WTC11 (cell line): ENCODE data around the gene QKI. TPM values are rescaled to one million over a fixed set of nuclear protein-coding genes. Genes with fewer than 3 reads are reported as not detected.

ENCODE experiments used
- ATAC-seq: fragments of 200-7000 bp; cut with Tn5 transposase; 2 replicates; pipeline ENCODE4 v1.10.0; 2021; ENCODE audit warnings: mild to moderate bottlenecking, moderate library complexity
- CTCF ChIA-PET: fragments of 300-600 bp; sonication (Branson Sonifier 250); formaldehyde crosslinking; loops from one replicate; lab custom pipeline; 2021; ENCODE audit warnings: antibody characterized with exemption; lab: Charles Lee
- POLR2A ChIA-PET: fragments of 350-600 bp; sonication (Branson Sonifier 250); formaldehyde crosslinking; loops from one replicate; lab custom pipeline; 2021; ENCODE audit warnings: antibody characterized with exemption; lab: Charles Lee
- DNase-seq: peaks from one replicate; pipeline ENCODE4 v3.0.0; 2021; ENCODE audit warnings: low spot score
- H3K27ac Mint-ChIP-seq: 2 replicates; pipeline ENCODE4 v1.8.0; 2021; ENCODE audit warnings: mixed read lengths
- H3K27me3 Mint-ChIP-seq: 2 replicates; pipeline ENCODE4 v1.8.0; 2021; ENCODE audit warnings: low read depth, mild to moderate bottlenecking, moderate library complexity, mixed read lengths
- H3K36me3 Mint-ChIP-seq: 2 replicates; pipeline ENCODE4 v1.8.0; 2021; ENCODE audit warnings: mixed read lengths
- H3K4me1 Mint-ChIP-seq: 2 replicates; pipeline ENCODE4 v1.8.0; 2022; ENCODE audit warnings: mixed read lengths
- H3K4me3 Mint-ChIP-seq: 2 replicates; pipeline ENCODE4 v1.8.0; 2021; ENCODE audit warnings: mild to moderate bottlenecking, moderate library complexity, mixed read lengths
- H3K9me3 Mint-ChIP-seq: 2 replicates; pipeline ENCODE4 v1.8.0; 2021; ENCODE audit warnings: mixed read lengths
- CREM ChIP-seq: sonication (generic); formaldehyde crosslinking; IDR thresholded peaks from 2 replicates; pipeline ENCODE4 v1.8.1; 2022; ENCODE audit warnings: mild to moderate bottlenecking, missing genetic modification reagents, moderate library complexity
- GRHL2 ChIP-seq: fragments of 250-450 bp; sonication (Bioruptor Pico); IDR thresholded peaks from 2 replicates; pipeline ENCODE4 v1.8.0; 2022; ENCODE audit warnings: mild to moderate bottlenecking, moderate library complexity; ENCODE audit not compliant: insufficient replicate concordance, severe bottlenecking
- GTF2I ChIP-seq: fragments of 250-450 bp; sonication (Bioruptor Pico); conservative IDR thresholded peaks from 2 replicates; pipeline ENCODE4 v1.4.0; 2021; ENCODE audit warnings: mild to moderate bottlenecking
- NFATC4 ChIP-seq: fragments of 250-450 bp; sonication (Bioruptor Pico); IDR thresholded peaks from 2 replicates; pipeline ENCODE4 v1.9.0; 2021; ENCODE audit warnings: mild to moderate bottlenecking
- NR3C1 ChIP-seq: sonication (generic); formaldehyde crosslinking; conservative IDR thresholded peaks from 2 replicates; pipeline ENCODE4 v1.8.1; 2023; ENCODE audit warnings: low read depth, mild to moderate bottlenecking, missing genetic modification reagents
- PRRX2 ChIP-seq: fragments of 250-450 bp; sonication (Bioruptor Pico); IDR thresholded peaks from 2 replicates; pipeline ENCODE4 v1.8.0; 2021; ENCODE audit warnings: mild to moderate bottlenecking
- SP1 ChIP-seq: sonication (generic); formaldehyde crosslinking; conservative IDR thresholded peaks from 2 replicates; pipeline ENCODE4 v1.8.1; 2022; ENCODE audit warnings: missing genetic modification reagents
- TP53 ChIP-seq: sonication (generic); formaldehyde crosslinking; IDR thresholded peaks from 2 replicates; pipeline ENCODE4 v1.8.1; 2023; ENCODE audit warnings: mild to moderate bottlenecking, missing genetic modification reagents
- total RNA-seq: library from RNA; stranded (reverse); gene quantifications from 3 replicates; pipeline ENCODE4 v1.2.3, GENCODE V29; 2021
- TF ChIP-seq, protein P1 (sequence below): fragments of 200-600 bp; IDR thresholded peaks from 2 replicates; pipeline ENCODE4 v1.8.0; 2022; ENCODE audit warnings: antibody characterized with exemption
- TF ChIP-seq, protein P2 (sequence below): sonication (generic); formaldehyde crosslinking; IDR thresholded peaks from 2 replicates; pipeline ENCODE4 v1.8.1; 2022; ENCODE audit warnings: mild to moderate bottlenecking, missing genetic modification reagents, moderate library complexity, borderline replicate concordance
- TF ChIP-seq, protein P3 (sequence below): sonication (generic); formaldehyde crosslinking; IDR thresholded peaks from 2 replicates; pipeline ENCODE4 v1.8.0; 2023; ENCODE audit warnings: missing genetic modification reagents, mild to moderate bottlenecking, borderline replicate concordance
- TF ChIP-seq, protein P4 (sequence below): sonication (generic); formaldehyde crosslinking; IDR thresholded peaks from 2 replicates; pipeline ENCODE4 v1.8.0; 2023; ENCODE audit warnings: mild to moderate bottlenecking, missing genetic modification reagents
- TF ChIP-seq, protein P5 (sequence below): fragments of 250-450 bp; sonication (Bioruptor Pico); IDR thresholded peaks from 2 replicates; pipeline ENCODE4 v1.8.0; 2021; ENCODE audit warnings: mild to moderate bottlenecking
- TF ChIP-seq, protein P6 (sequence below): sonication (generic); formaldehyde crosslinking; IDR thresholded peaks from 2 replicates; pipeline ENCODE4 v1.8.0; 2022; ENCODE audit warnings: mild to moderate bottlenecking, missing genetic modification reagents
- TF ChIP-seq, protein P7 (sequence below): fragments of 250-450 bp; sonication (Bioruptor Pico); IDR thresholded peaks from 2 replicates; pipeline ENCODE4 v1.9.0; 2021; ENCODE audit warnings: moderate library complexity, mild to moderate bottlenecking, inconsistent platforms, borderline replicate concordance
- TF ChIP-seq, protein P8 (sequence below): sonication (generic); formaldehyde crosslinking; conservative IDR thresholded peaks from 2 replicates; pipeline ENCODE4 v1.8.1; 2023; ENCODE audit warnings: mild to moderate bottlenecking, low read depth, missing genetic modification reagents, moderate library complexity
- TF ChIP-seq, protein P9 (sequence below): sonication (generic); formaldehyde crosslinking; IDR thresholded peaks from 2 replicates; pipeline ENCODE4 v1.8.0; 2022; ENCODE audit warnings: mild to moderate bottlenecking, missing genetic modification reagents

The QKI gene
- total RNA-seq, 1 experiment from 2014 or later = 145 TPM

DNA sequence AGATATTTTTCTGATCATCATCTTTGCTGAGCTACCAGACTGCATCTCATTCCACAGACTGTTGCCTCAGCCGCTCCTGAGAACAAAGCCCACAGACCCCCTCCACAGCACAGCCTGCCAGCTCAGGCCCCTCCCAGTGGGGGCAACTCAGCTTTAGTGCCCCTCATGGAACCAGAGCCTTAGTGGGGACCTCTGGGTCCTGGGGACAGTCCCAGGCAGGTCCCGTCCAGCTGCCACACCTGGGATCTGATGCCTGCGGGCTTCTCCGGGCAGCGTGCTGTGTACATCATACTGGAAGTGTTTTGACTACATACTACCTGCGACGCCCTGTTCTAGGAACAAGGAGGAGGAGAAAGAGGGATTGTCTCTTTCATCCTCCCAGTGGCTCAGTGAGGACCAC, 38.3 kb upstream of the QKI start:
- ChIA-PET CTCF (no interaction called here), POLR2A (interaction anchor here (0.7 kb wide), 1 partner anchor 12 kb away, joined by 4 read pairs; no protein-coding TSS in a partner anchor)
- Mint-ChIP-seq H3K27ac (no peak overlapping the region), H3K27me3 (no peaks in the 10 kb centered on the region; the same call in 1 of the 2 replicates), H3K4me3 (no peak overlapping the region), H3K36me3 (no peaks in the 10 kb centered on the region), H3K4me1 (no peaks in the 10 kb centered on the region), H3K9me3 (no peaks in the 10 kb centered on the region)
- no peak for ATAC-seq
- no peak for DNase-seq
- TF ChIP-seq NFATC4 (CRISPR knock-in tag) = no peak
- TF ChIP-seq, protein P1, sequence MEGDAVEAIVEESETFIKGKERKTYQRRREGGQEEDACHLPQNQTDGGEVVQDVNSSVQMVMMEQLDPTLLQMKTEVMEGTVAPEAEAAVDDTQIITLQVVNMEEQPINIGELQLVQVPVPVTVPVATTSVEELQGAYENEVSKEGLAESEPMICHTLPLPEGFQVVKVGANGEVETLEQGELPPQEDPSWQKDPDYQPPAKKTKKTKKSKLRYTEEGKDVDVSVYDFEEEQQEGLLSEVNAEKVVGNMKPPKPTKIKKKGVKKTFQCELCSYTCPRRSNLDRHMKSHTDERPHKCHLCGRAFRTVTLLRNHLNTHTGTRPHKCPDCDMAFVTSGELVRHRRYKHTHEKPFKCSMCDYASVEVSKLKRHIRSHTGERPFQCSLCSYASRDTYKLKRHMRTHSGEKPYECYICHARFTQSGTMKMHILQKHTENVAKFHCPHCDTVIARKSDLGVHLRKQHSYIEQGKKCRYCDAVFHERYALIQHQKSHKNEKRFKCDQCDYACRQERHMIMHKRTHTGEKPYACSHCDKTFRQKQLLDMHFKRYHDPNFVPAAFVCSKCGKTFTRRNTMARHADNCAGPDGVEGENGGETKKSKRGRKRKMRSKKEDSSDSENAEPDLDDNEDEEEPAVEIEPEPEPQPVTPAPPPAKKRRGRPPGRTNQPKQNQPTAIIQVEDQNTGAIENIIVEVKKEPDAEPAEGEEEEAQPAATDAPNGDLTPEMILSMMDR = no peak
- TF ChIP-seq, protein P2, sequence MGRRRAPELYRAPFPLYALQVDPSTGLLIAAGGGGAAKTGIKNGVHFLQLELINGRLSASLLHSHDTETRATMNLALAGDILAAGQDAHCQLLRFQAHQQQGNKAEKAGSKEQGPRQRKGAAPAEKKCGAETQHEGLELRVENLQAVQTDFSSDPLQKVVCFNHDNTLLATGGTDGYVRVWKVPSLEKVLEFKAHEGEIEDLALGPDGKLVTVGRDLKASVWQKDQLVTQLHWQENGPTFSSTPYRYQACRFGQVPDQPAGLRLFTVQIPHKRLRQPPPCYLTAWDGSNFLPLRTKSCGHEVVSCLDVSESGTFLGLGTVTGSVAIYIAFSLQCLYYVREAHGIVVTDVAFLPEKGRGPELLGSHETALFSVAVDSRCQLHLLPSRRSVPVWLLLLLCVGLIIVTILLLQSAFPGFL (CRISPR knock-in tag) = no peak
- TF ChIP-seq, protein P3, sequence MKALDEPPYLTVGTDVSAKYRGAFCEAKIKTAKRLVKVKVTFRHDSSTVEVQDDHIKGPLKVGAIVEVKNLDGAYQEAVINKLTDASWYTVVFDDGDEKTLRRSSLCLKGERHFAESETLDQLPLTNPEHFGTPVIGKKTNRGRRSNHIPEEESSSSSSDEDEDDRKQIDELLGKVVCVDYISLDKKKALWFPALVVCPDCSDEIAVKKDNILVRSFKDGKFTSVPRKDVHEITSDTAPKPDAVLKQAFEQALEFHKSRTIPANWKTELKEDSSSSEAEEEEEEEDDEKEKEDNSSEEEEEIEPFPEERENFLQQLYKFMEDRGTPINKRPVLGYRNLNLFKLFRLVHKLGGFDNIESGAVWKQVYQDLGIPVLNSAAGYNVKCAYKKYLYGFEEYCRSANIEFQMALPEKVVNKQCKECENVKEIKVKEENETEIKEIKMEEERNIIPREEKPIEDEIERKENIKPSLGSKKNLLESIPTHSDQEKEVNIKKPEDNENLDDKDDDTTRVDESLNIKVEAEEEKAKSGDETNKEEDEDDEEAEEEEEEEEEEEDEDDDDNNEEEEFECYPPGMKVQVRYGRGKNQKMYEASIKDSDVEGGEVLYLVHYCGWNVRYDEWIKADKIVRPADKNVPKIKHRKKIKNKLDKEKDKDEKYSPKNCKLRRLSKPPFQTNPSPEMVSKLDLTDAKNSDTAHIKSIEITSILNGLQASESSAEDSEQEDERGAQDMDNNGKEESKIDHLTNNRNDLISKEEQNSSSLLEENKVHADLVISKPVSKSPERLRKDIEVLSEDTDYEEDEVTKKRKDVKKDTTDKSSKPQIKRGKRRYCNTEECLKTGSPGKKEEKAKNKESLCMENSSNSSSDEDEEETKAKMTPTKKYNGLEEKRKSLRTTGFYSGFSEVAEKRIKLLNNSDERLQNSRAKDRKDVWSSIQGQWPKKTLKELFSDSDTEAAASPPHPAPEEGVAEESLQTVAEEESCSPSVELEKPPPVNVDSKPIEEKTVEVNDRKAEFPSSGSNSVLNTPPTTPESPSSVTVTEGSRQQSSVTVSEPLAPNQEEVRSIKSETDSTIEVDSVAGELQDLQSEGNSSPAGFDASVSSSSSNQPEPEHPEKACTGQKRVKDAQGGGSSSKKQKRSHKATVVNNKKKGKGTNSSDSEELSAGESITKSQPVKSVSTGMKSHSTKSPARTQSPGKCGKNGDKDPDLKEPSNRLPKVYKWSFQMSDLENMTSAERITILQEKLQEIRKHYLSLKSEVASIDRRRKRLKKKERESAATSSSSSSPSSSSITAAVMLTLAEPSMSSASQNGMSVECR (CRISPR knock-in tag) = no peak
- no peak for TF ChIP-seq TP53 (CRISPR knock-in tag)
- no peak for TF ChIP-seq NR3C1 (CRISPR knock-in tag)
- no peak for TF ChIP-seq GTF2I (CRISPR knock-in tag)
- TF ChIP-seq, protein P4, sequence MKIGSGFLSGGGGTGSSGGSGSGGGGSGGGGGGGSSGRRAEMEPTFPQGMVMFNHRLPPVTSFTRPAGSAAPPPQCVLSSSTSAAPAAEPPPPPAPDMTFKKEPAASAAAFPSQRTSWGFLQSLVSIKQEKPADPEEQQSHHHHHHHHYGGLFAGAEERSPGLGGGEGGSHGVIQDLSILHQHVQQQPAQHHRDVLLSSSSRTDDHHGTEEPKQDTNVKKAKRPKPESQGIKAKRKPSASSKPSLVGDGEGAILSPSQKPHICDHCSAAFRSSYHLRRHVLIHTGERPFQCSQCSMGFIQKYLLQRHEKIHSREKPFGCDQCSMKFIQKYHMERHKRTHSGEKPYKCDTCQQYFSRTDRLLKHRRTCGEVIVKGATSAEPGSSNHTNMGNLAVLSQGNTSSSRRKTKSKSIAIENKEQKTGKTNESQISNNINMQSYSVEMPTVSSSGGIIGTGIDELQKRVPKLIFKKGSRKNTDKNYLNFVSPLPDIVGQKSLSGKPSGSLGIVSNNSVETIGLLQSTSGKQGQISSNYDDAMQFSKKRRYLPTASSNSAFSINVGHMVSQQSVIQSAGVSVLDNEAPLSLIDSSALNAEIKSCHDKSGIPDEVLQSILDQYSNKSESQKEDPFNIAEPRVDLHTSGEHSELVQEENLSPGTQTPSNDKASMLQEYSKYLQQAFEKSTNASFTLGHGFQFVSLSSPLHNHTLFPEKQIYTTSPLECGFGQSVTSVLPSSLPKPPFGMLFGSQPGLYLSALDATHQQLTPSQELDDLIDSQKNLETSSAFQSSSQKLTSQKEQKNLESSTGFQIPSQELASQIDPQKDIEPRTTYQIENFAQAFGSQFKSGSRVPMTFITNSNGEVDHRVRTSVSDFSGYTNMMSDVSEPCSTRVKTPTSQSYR = no peak
- TF ChIP-seq, protein P5, sequence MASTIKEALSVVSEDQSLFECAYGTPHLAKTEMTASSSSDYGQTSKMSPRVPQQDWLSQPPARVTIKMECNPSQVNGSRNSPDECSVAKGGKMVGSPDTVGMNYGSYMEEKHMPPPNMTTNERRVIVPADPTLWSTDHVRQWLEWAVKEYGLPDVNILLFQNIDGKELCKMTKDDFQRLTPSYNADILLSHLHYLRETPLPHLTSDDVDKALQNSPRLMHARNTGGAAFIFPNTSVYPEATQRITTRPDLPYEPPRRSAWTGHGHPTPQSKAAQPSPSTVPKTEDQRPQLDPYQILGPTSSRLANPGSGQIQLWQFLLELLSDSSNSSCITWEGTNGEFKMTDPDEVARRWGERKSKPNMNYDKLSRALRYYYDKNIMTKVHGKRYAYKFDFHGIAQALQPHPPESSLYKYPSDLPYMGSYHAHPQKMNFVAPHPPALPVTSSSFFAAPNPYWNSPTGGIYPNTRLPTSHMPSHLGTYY (CRISPR knock-in tag) = no peak
- TF ChIP-seq GRHL2 = no peak

DNA sequence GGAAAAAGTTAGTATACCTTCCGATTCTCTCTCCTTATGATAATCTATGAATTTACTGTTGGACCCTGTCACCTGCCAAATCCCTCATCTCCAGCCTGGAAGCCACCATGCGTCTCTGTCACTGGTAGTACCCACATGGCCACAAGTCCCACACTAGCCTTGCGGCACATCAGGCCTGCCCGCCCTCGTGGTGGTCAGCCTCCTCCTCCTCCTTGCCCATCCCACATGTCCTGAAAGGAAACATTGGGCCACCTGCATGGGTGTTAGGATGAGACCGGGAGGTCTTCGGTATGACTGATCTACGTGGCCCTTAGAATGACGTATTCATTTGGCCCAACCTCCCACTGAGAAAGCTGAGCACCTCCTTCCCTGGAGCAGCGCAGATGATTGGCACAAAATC, 37.0 kb upstream of the QKI start:
- Mint-ChIP-seq H3K4me3 (no peak overlapping the region), H3K27ac (no peak overlapping the region), H3K4me1 (no peaks in the 10 kb centered on the region), H3K9me3 (no peaks in the 10 kb centered on the region), H3K27me3 (no peaks in the 10 kb centered on the region; the same call in 1 of the 2 replicates), H3K36me3 (no peaks in the 10 kb centered on the region)
- TF ChIP-seq, protein P6, sequence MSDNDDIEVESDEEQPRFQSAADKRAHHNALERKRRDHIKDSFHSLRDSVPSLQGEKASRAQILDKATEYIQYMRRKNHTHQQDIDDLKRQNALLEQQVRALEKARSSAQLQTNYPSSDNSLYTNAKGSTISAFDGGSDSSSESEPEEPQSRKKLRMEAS (CRISPR knock-in tag) = no peak
- TF ChIP-seq, protein P7, sequence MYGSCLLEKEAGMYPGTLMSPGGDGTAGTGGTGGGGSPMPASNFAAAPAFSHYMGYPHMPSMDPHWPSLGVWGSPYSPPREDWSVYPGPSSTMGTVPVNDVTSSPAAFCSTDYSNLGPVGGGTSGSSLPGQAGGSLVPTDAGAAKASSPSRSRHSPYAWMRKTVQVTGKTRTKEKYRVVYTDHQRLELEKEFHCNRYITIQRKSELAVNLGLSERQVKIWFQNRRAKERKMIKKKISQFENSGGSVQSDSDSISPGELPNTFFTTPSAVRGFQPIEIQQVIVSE (CRISPR knock-in tag) = no peak
- TF ChIP-seq GTF2I (CRISPR knock-in tag) (no peak), CREM (CRISPR knock-in tag) (no peak), PRRX2 (CRISPR knock-in tag) (no peak), SP1 (CRISPR knock-in tag) (no peak)
- TF ChIP-seq, protein P8, sequence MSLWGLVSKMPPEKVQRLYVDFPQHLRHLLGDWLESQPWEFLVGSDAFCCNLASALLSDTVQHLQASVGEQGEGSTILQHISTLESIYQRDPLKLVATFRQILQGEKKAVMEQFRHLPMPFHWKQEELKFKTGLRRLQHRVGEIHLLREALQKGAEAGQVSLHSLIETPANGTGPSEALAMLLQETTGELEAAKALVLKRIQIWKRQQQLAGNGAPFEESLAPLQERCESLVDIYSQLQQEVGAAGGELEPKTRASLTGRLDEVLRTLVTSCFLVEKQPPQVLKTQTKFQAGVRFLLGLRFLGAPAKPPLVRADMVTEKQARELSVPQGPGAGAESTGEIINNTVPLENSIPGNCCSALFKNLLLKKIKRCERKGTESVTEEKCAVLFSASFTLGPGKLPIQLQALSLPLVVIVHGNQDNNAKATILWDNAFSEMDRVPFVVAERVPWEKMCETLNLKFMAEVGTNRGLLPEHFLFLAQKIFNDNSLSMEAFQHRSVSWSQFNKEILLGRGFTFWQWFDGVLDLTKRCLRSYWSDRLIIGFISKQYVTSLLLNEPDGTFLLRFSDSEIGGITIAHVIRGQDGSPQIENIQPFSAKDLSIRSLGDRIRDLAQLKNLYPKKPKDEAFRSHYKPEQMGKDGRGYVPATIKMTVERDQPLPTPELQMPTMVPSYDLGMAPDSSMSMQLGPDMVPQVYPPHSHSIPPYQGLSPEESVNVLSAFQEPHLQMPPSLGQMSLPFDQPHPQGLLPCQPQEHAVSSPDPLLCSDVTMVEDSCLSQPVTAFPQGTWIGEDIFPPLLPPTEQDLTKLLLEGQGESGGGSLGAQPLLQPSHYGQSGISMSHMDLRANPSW = no peak
- TF ChIP-seq, protein P9, sequence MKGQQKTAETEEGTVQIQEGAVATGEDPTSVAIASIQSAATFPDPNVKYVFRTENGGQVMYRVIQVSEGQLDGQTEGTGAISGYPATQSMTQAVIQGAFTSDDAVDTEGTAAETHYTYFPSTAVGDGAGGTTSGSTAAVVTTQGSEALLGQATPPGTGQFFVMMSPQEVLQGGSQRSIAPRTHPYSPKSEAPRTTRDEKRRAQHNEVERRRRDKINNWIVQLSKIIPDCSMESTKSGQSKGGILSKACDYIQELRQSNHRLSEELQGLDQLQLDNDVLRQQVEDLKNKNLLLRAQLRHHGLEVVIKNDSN (CRISPR knock-in tag) = no peak
- POLR2A ChIA-PET = interaction anchor here (0.6 kb wide), 1 partner anchor 99 kb away, joined by 4 read pairs; no protein-coding TSS in a partner anchor
- CTCF ChIA-PET = no interaction called here
- ATAC-seq (no peak), DNase-seq (no peak)
